ENCODE measurements around the gene PRR23E.

The PRR23E gene

GRCh38 chr3:127161973-127162579, 30.9 kb upstream of the PRR23E start:
- TF ChIP-seq ZNF384 (IDR thresholded peaks at IDR 0.05) (no peak), FOXM1 (IDR thresholded peaks at IDR 0.05; ENCODE audit: borderline replicate concordance) (no peak), SUZ12 (IDR thresholded peaks at IDR 0.05) (no peak), FOXK2 (IDR thresholded peaks at IDR 0.05) (no peak), ELF4 (IDR thresholded peaks at IDR 0.05) (no peak), L3MBTL2 (conservative IDR thresholded peaks at IDR 0.05) (no peak), ARNT (IDR thresholded peaks at IDR 0.05) (no peak), HDGF (IDR thresholded peaks at IDR 0.05; ENCODE audit: borderline replicate concordance) (no peak), NFRKB (IDR thresholded peaks at IDR 0.05) (no peak), SP1 (IDR thresholded peaks at IDR 0.05) (no peak), PKNOX1 (IDR thresholded peaks at IDR 0.05) (no peak), CTBP1 (IDR thresholded peaks at IDR 0.05; ENCODE audit: borderline replicate concordance) (no peak), BHLHE40 (IDR thresholded peaks at IDR 0.05; ENCODE audit: borderline replicate concordance) (no peak), FOXA1 (IDR thresholded peaks at IDR 0.05) (no peak), TARDBP (IDR thresholded peaks at IDR 0.05) (no peak), LEF1 (IDR thresholded peaks at IDR 0.05; ENCODE audit: borderline replicate concordance) (no peak)
- no peak for DNase-seq (ENCODE audit: extremely low spot score)
- ChIA-PET CTCF (interaction anchor here (0.6 kb wide), 1 partner anchor 190 kb away, joined by 7 read pairs; no protein-coding TSS in a partner anchor), POLR2A (no interaction called here)

- TF ChIP-seq L3MBTL2 (conservative IDR thresholded peaks at IDR 0.05): no peak
- no peak for TF ChIP-seq SP1 (IDR thresholded peaks at IDR 0.05)
- TF ChIP-seq SUZ12 (IDR thresholded peaks at IDR 0.05): no peak
- TF ChIP-seq ARNT (IDR thresholded peaks at IDR 0.05): no peak
- no peak for TF ChIP-seq NFRKB (IDR thresholded peaks at IDR 0.05)
- no peak for TF ChIP-seq PKNOX1 (IDR thresholded peaks at IDR 0.05)
- no peak for TF ChIP-seq ELF4 (IDR thresholded peaks at IDR 0.05)
- no peak for TF ChIP-seq LEF1 (IDR thresholded peaks at IDR 0.05; ENCODE audit: borderline replicate concordance)
- no peak for TF ChIP-seq FOXM1 (IDR thresholded peaks at IDR 0.05; ENCODE audit: borderline replicate concordance)
- TF ChIP-seq FOXK2 (IDR thresholded peaks at IDR 0.05): no peak
- TF ChIP-seq HDGF (IDR thresholded peaks at IDR 0.05; ENCODE audit: borderline replicate concordance): no peak
- peak; percentile 54 for DNase-seq (ENCODE audit: extremely low spot score)
- ChIA-PET POLR2A (no interaction called here), CTCF (no interaction called here)
Measured at GRCh38 chr3:127162947-127163645, 29.8 kb upstream of the PRR23E start.

- POLR2A ChIA-PET: no interaction called here
- no peak for DNase-seq (ENCODE audit: extremely low spot score)
- CTCF ChIA-PET: no interaction called here
- TF ChIP-seq SUZ12 (IDR thresholded peaks at IDR 0.05) (no peak), CTBP1 (IDR thresholded peaks at IDR 0.05; ENCODE audit: borderline replicate concordance) (no peak), NFRKB (IDR thresholded peaks at IDR 0.05) (no peak), FOXM1 (IDR thresholded peaks at IDR 0.05; ENCODE audit: borderline replicate concordance) (no peak), LEF1 (IDR thresholded peaks at IDR 0.05; ENCODE audit: borderline replicate concordance) (no peak)
Measured at GRCh38 chr3:127164615-127165014, 28.3 kb upstream of the PRR23E start.

GRCh38 chr3:127165036-127165435, 27.9 kb upstream of the PRR23E start:
- TF ChIP-seq PKNOX1 (IDR thresholded peaks at IDR 0.05) (no peak), FOXK2 (IDR thresholded peaks at IDR 0.05) (no peak), BHLHE40 (IDR thresholded peaks at IDR 0.05; ENCODE audit: borderline replicate concordance) (no peak), NFRKB (IDR thresholded peaks at IDR 0.05) (no peak), HDGF (IDR thresholded peaks at IDR 0.05; ENCODE audit: borderline replicate concordance) (no peak), ARNT (IDR thresholded peaks at IDR 0.05) (no peak)
- CTCF ChIA-PET: no interaction called here
- DNase-seq (ENCODE audit: extremely low spot score): no peak
- POLR2A ChIA-PET: no interaction called here

- ChIA-PET CTCF (no interaction called here), POLR2A (no interaction called here)
Measured at GRCh38 chr3:127165694-127166485, 27.0 kb upstream of the PRR23E start.

GRCh38 chr3:127166501-127167065, 26.3 kb upstream of the PRR23E start:
- TF ChIP-seq SP1 (IDR thresholded peaks at IDR 0.05) (no peak), BHLHE40 (IDR thresholded peaks at IDR 0.05; ENCODE audit: borderline replicate concordance) (no peak), L3MBTL2 (conservative IDR thresholded peaks at IDR 0.05) (no peak), TARDBP (IDR thresholded peaks at IDR 0.05) (no peak), LEF1 (IDR thresholded peaks at IDR 0.05; ENCODE audit: borderline replicate concordance) (no peak), ARNT (IDR thresholded peaks at IDR 0.05) (no peak), ZNF384 (IDR thresholded peaks at IDR 0.05) (no peak), CTBP1 (IDR thresholded peaks at IDR 0.05; ENCODE audit: borderline replicate concordance) (no peak), PKNOX1 (IDR thresholded peaks at IDR 0.05) (no peak), FOXM1 (IDR thresholded peaks at IDR 0.05; ENCODE audit: borderline replicate concordance) (no peak), NFRKB (IDR thresholded peaks at IDR 0.05) (no peak), SUZ12 (IDR thresholded peaks at IDR 0.05) (no peak), ELF4 (IDR thresholded peaks at IDR 0.05) (no peak), FOXK2 (IDR thresholded peaks at IDR 0.05) (no peak), FOXA1 (IDR thresholded peaks at IDR 0.05) (no peak), HDGF (IDR thresholded peaks at IDR 0.05; ENCODE audit: borderline replicate concordance) (no peak)
- ChIA-PET CTCF (interaction anchor here (0.6 kb wide), 1 partner anchor 512 kb away, joined by 3 read pairs; no protein-coding TSS in a partner anchor), POLR2A (no interaction called here)
- no peak for DNase-seq (ENCODE audit: extremely low spot score)

More at GRCh38 chr3:127165694-127166485, 27.0 kb upstream of the PRR23E start:
- TF ChIP-seq HDGF (IDR thresholded peaks at IDR 0.05; ENCODE audit: borderline replicate concordance) (no peak), FOXA1 (IDR thresholded peaks at IDR 0.05) (no peak)
- DNase-seq (ENCODE audit: extremely low spot score): no peak
